HUES64 (cell line): ENCODE measurements around the gene SHC1.

Experiments used
- H3K27ac ChIP-seq: 2 replicates; pipeline ENCODE4 v1.7.0; 2013; ENCODE audit warnings: low read depth, low read length, inconsistent platforms
- H3K27me3 ChIP-seq: 2 replicates; pipeline ENCODE4 v1.6.1; 2013; ENCODE audit warnings: mild to moderate bottlenecking, low read length; ENCODE audit not compliant: insufficient read depth
- H3K36me3 ChIP-seq: 2 replicates; pipeline ENCODE4 v1.6.1; 2013; ENCODE audit warnings: mild to moderate bottlenecking, low read length; ENCODE audit not compliant: insufficient read depth
- H3K4me1 ChIP-seq: 2 replicates; pipeline ENCODE4 v1.6.1; 2013; ENCODE audit warnings: mild to moderate bottlenecking, low read length, moderate library complexity; ENCODE audit not compliant: insufficient read depth
- H3K4me3 ChIP-seq: 2 replicates; pipeline ENCODE4 v1.5.1; 2013; ENCODE audit warnings: mild to moderate bottlenecking, low read length, moderate library complexity
- H3K9ac ChIP-seq: 2 replicates; pipeline ENCODE4 v1.6.1; 2013; ENCODE audit warnings: mild to moderate bottlenecking, low read depth, low read length
- H3K9me3 ChIP-seq: 2 replicates; pipeline ENCODE4 v1.6.1; 2013; ENCODE audit warnings: low read depth, low read length; ENCODE audit not compliant: insufficient read depth
- WGBS: fragments of 150-250, 120-280 bp; methylation state at CpG from one replicate; pipeline ENCODE4 v1.1.7; 2013; ENCODE audit warnings: missing lambda C conversion rate; 5-methylcytosine and 5-hydroxymethylcytosine counted together

SHC1 gene

GRCh38 chr1:154945962-154946850, 24.3 kb downstream of the SHC1 start:
- Histone ChIP-seq H3K36me3 (peaks cover 7% of the 10 kb centered on the region), H3K27me3 (no peaks in the 10 kb centered on the region), H3K9me3 (no peaks in the 10 kb centered on the region), H3K4me1 (no peaks in the 10 kb centered on the region), H3K27ac (no peak overlapping the region), H3K4me3 (no peak overlapping the region), H3K9ac (no peak overlapping the region)
- 91% methylated on average over 17 of the region's 17 CpGs for WGBS

- Histone ChIP-seq H3K27ac (no peak overlapping the region), H3K4me1 (peaks cover 4% of the 10 kb centered on the region; the same call in 1 of the 2 replicates), H3K27me3 (no peaks in the 10 kb centered on the region), H3K4me3 (no peak overlapping the region), H3K9ac (no peak overlapping the region), H3K36me3 (0 out of 2 replicates have a peak, but pooled peaks cover 2% of the 10 kb centered on the region), H3K9me3 (no peaks in the 10 kb centered on the region)
- WGBS: 85% methylated on average over 15 of the region's 15 CpGs
These were observed 25.2 kb downstream of the SHC1 start for GRCh38 chr1:154945160-154945961.

- H3K4me3 ChIP-seq: no peak overlapping the region
- 0 out of 2 replicates have a peak, but pooled peaks cover 2% of the 10 kb centered on the region for H3K36me3 ChIP-seq
- H3K4me1 ChIP-seq: peaks cover 8% of the 10 kb centered on the region; the same call in 1 of the 2 replicates
- no peak overlapping the region for H3K27ac ChIP-seq
- H3K9ac ChIP-seq: no peak overlapping the region
- H3K9me3 ChIP-seq: no peaks in the 10 kb centered on the region
- WGBS: 81% methylated on average over 9 of the region's 9 CpGs
- no peaks in the 10 kb centered on the region for H3K27me3 ChIP-seq
These were observed 26.0 kb downstream of the SHC1 start for GRCh38 chr1:154944401-154945159.

- H3K27ac ChIP-seq: no peak overlapping the region
- no peaks in the 10 kb centered on the region for H3K27me3 ChIP-seq
- no peaks in the 10 kb centered on the region for H3K9me3 ChIP-seq
- no peak overlapping the region for H3K4me3 ChIP-seq
- no peak overlapping the region for H3K9ac ChIP-seq
- 0 out of 2 replicates have a peak, but pooled peaks cover 2% of the 10 kb centered on the region for H3K36me3 ChIP-seq
- 43% methylated on average over 6 of the region's 6 CpGs for WGBS
- peaks cover 8% of the 10 kb centered on the region; the same call in 1 of the 2 replicates for H3K4me1 ChIP-seq
These were observed 26.7 kb downstream of the SHC1 start for GRCh38 chr1:154943649-154944400.

- Histone ChIP-seq H3K9ac (no peak overlapping the region), H3K4me1 (peaks cover 8% of the 10 kb centered on the region; the same call in 1 of the 2 replicates), H3K36me3 (0 out of 2 replicates have a peak, but pooled peaks cover 2% of the 10 kb centered on the region), H3K9me3 (no peaks in the 10 kb centered on the region), H3K27ac (no peak overlapping the region), H3K4me3 (no peak overlapping the region), H3K27me3 (no peaks in the 10 kb centered on the region)
- 80% methylated on average over 5 of the region's 5 CpGs for WGBS
These were observed 29.1 kb downstream of the SHC1 start for GRCh38 chr1:154941333-154942013.

GRCh38 chr1:154940651-154941194, 29.8 kb downstream of the SHC1 start:
- H3K4me3 ChIP-seq: no peak overlapping the region
- no peak overlapping the region for H3K27ac ChIP-seq
- H3K4me1 ChIP-seq: peaks cover 8% of the 10 kb centered on the region; the same call in 1 of the 2 replicates
- no peaks in the 10 kb centered on the region for H3K9me3 ChIP-seq
- no peaks in the 10 kb centered on the region for H3K27me3 ChIP-seq
- no peaks in the 10 kb centered on the region for H3K36me3 ChIP-seq
- no peak overlapping the region for H3K9ac ChIP-seq
- WGBS: 86% methylated on average over 8 of the region's 8 CpGs

GRCh38 chr1:154940213-154940560, 30.4 kb downstream of the SHC1 start:
- no peak overlapping the region for H3K4me3 ChIP-seq
- H3K27me3 ChIP-seq: no peaks in the 10 kb centered on the region
- no peak overlapping the region for H3K9ac ChIP-seq
- no peak overlapping the region for H3K27ac ChIP-seq
- no peaks in the 10 kb centered on the region for H3K9me3 ChIP-seq
- H3K36me3 ChIP-seq: no peaks in the 10 kb centered on the region
- 25% methylated on average over 1 of the region's 1 CpG for WGBS
- H3K4me1 ChIP-seq: peaks cover 8% of the 10 kb centered on the region; the same call in 1 of the 2 replicates

- peaks cover 8% of the 10 kb centered on the region; the same call in 1 of the 2 replicates for H3K4me1 ChIP-seq
- 96% methylated on average over 7 of the region's 7 CpGs for WGBS
- H3K27ac ChIP-seq: no peak overlapping the region
- no peak overlapping the region for H3K4me3 ChIP-seq
- no peaks in the 10 kb centered on the region for H3K9me3 ChIP-seq
- no peaks in the 10 kb centered on the region for H3K27me3 ChIP-seq
- no peaks in the 10 kb centered on the region for H3K36me3 ChIP-seq
- H3K9ac ChIP-seq: no peak overlapping the region
These were observed 31.7 kb downstream of the SHC1 start for GRCh38 chr1:154938604-154939399.

GRCh38 chr1:154937988-154938386, 32.6 kb downstream of the SHC1 start:
- 91% methylated on average over 8 of the region's 8 CpGs for WGBS
- peaks cover 8% of the 10 kb centered on the region; the same call in 1 of the 2 replicates for H3K4me1 ChIP-seq
- H3K9ac ChIP-seq: no peak overlapping the region
- H3K4me3 ChIP-seq: 0 out of 2 replicates have a peak overlapping the region, but pooled peaks have one; percentile 80
- H3K27ac ChIP-seq: peak overlapping the region; percentile 89; the same call in 1 of the 2 replicates
- no peaks in the 10 kb centered on the region for H3K36me3 ChIP-seq
- H3K9me3 ChIP-seq: no peaks in the 10 kb centered on the region
- no peaks in the 10 kb centered on the region for H3K27me3 ChIP-seq
